Body of pancreas (tissue), 4 donors: ENCODE data around the gene P2RY6. TPM values are rescaled to one million over a fixed set of nuclear protein-coding genes. Genes with fewer than 3 reads are reported as not detected.

ENCODE experiments used
- ATAC-seq: fragments of 150-250 bp; one replicate; pipeline ENCODE4 v1.9.1; 2016
- DNase-seq, 4 donors: peaks; one replicate each; pipeline ENCODE4 v3.0.0-alpha.2; 2019
- H3K27ac ChIP-seq, 4 donors: fragments of 200-600 bp; sonication (generic); 1 replicate in 3 of 4; 2 replicates in 1 of 4; pipeline versions ENCODE4 v1.5.1 to v1.6.1; 2016 to 2019; ENCODE audit warnings: mild to moderate bottlenecking in 1 of 4, mixed read lengths in 1 of 4, moderate library complexity in 1 of 4
- H3K27me3 ChIP-seq, 2 donors: fragments of 200-600 bp; sonication (generic); one replicate each; pipeline ENCODE4 v1.6.0; 2016; ENCODE audit warnings: mild to moderate bottlenecking in 1 of 2
- H3K36me3 ChIP-seq, 2 donors: fragments of 200-600 bp; sonication (generic); replicated peaks in 1 of 2; 2 replicates each; pipeline ENCODE4 v1.5.1; 2016; ENCODE audit warnings: low read depth in 2 of 2; ENCODE audit not compliant: insufficient read depth in 1 of 2
- H3K4me1 ChIP-seq: fragments of 200-600 bp; sonication (generic); one replicate; pipeline ENCODE4 v1.6.0; 2016
- H3K4me3 ChIP-seq, 2 donors: fragments of 200-600 bp; sonication (generic); 1 replicate in 1 of 2; 2 replicates in 1 of 2; pipeline ENCODE4 v1.5.1; 2016 to 2019
- H3K9me3 ChIP-seq, 3 donors: fragments of 200-600 bp; sonication (generic); 1 replicate in 2 of 3; 2 replicates in 1 of 3; pipeline ENCODE4 v1.5.1; 2016
- POLR2A ChIP-seq, 3 donors: fragments of 450-650 bp; IDR thresholded peaks; one replicate each; pipeline ENCODE4 v1.6.1; 2016; ENCODE audit warnings: antibody characterized with exemption in 3 of 3, mild to moderate bottlenecking in 2 of 3
- WGBS, 2 donors: methylation state at CpG; one replicate each; pipeline ENCODE4 v1.1.5; 2017; 5-methylcytosine and 5-hydroxymethylcytosine counted together
- intact Hi-C: fragments of 100-400 bp; cut with DNase I; formaldehyde crosslinking; loops from one replicate; pipeline ENCODE4 v1.15.1; 2023
- total RNA-seq, 2 donors: library from RNA; depleted of rRNA; stranded (reverse); fragments of >200 nt; gene quantifications; one replicate each; pipeline ENCODE4 v1.1.0, GENCODE V29; 2016
- TF ChIP-seq, protein P1 (sequence below), 7 experiments: fragments of 450-650 bp in 4 of 7; fragments of 200-600 bp in 3 of 7; sonication (generic) in 3 of 7; IDR thresholded peaks; one replicate each; pipeline ENCODE4 v1.5.1; 2016 to 2019; ENCODE audit warnings: antibody characterized with exemption in 7 of 7

The P2RY6 gene
- total RNA-seq, 2 donors from 2014 or later, result not detected

DNA sequence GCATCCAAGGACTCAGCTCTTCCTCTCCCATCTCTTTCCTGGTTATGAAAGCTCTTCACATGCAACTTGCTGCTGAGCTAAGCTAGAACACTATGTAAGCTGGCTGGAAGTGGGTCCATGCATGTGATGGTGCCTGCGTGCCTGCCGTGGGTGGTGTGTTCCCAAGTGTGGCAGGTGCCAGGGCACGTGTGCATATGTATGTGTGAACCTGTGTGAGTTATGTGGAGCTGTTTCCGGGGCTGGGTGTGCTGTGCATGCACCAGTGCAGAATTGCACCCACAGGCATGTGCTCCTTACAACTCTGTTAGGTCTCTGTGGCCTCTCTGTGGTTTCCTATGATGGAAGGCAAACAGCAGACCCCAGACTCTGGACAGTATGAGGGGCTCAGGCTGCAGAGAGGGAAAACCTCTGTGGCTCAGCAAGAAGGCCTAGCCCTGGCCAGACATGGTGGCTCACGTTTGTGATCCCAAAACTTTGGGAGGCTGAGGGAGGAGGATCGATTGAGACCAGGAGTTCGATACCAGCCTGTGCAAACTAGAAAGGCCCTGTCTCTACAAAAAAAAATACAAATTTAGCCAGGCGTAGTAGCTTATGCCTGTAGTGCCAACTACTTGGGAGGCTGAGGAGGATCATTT, 4.1 kb upstream of the P2RY6 start:
- Histone ChIP-seq H3K36me3 (no peaks in the 10 kb centered on the region), H3K27me3 (peaks cover 0 to 9% of the 10 kb centered on the region in 2 donors), H3K4me1 (peaks cover 5% of the 10 kb centered on the region), H3K4me3 (no peak overlapping the region), H3K9me3 (no peaks in the 10 kb centered on the region), H3K27ac (no peak overlapping the region)
- DNase-seq (no peak), ATAC-seq (no peak)
- 81 to 86% methylated on average over 5 to 8 of the region's 8 CpGs for WGBS, 2 donors
- intact Hi-C loops, result no loop called here
- TF ChIP-seq POLR2A (IDR thresholded peaks at IDR 0.05), result no peak
- TF ChIP-seq, protein P1, sequence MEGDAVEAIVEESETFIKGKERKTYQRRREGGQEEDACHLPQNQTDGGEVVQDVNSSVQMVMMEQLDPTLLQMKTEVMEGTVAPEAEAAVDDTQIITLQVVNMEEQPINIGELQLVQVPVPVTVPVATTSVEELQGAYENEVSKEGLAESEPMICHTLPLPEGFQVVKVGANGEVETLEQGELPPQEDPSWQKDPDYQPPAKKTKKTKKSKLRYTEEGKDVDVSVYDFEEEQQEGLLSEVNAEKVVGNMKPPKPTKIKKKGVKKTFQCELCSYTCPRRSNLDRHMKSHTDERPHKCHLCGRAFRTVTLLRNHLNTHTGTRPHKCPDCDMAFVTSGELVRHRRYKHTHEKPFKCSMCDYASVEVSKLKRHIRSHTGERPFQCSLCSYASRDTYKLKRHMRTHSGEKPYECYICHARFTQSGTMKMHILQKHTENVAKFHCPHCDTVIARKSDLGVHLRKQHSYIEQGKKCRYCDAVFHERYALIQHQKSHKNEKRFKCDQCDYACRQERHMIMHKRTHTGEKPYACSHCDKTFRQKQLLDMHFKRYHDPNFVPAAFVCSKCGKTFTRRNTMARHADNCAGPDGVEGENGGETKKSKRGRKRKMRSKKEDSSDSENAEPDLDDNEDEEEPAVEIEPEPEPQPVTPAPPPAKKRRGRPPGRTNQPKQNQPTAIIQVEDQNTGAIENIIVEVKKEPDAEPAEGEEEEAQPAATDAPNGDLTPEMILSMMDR (IDR thresholded peaks at IDR 0.05), result no peak

DNA sequence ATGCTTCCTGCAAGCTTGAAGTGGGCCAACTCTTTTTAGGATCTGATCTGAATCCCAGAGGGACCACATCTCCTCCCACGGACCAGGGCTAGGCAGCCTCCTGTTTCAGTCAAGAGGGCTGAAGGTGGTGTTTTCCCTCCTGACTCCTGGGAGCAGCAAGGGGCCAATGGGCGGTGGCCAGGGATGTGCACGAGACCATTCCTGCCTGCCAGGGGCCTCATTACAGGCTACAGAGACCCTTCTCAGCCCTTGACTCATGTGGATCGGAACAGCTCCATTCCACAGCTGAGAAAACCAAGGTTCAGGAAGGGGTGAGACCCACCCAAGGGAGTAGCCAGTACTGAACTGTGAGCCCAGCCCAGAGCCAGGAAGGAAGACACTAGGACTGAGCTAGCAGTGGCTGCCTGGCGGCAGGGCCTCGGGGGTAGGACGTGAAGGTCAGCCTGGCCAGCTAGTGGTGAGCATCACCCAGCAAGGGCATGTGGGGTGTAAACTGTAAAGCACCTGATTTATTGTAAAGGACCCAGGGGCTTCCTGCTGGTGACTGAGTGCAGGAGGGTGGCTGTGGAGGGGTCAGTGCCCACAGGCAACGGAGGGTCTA, 3.4 kb upstream of the P2RY6 start:
- TF ChIP-seq POLR2A (IDR thresholded peaks at IDR 0.05), result no peak
- TF ChIP-seq, protein P1 (IDR thresholded peaks at IDR 0.05), result no peak
- H3K27ac ChIP-seq, result no peak overlapping the region
- ATAC-seq (no peak), DNase-seq (no peak)
- WGBS, 2 donors, result 72 to 95% methylated on average over 3 to 8 of the region's 8 CpGs
- H3K9me3 ChIP-seq, result no peaks in the 10 kb centered on the region
- peaks cover 0 to 9% of the 10 kb centered on the region in 2 donors for H3K27me3 ChIP-seq
- no peak overlapping the region for H3K4me3 ChIP-seq
- no peaks in the 10 kb centered on the region for H3K36me3 ChIP-seq
- peaks cover 5% of the 10 kb centered on the region for H3K4me1 ChIP-seq
- intact Hi-C loops, result no loop called here

DNA sequence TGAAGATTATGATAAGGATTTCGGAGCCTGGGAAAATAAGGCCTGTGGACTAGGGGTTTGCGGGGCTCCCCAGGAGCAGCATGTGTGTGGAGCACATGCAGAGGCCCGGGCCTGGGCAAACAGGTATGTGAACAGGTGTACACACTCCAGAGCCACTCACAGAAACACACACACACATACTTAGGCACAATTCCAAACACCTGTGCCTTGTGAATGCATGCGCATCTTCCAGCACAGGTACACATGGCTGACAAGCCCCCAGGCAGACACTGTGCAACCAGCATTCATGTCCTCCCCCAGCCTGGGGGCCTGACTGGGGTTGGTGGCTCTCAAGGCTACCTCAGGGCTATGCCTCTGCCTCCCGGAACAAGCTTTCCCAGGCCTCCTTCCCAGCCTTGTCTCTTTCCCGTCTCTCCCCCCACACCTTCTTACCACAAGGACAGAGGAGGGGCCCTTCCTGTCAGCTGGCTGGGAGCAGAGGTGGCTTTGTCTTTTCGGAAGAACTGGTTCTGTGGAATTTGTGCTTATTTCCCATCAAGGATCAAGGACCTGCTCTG, 2.6 kb upstream of the P2RY6 start:
- WGBS, 2 donors, result 59 to 66% methylated on average over 5 to 7 of the region's 7 CpGs
- intact Hi-C loops, result no loop called here
- H3K27me3 ChIP-seq, result peaks cover 0 to 3% of the 10 kb centered on the region in 2 donors
- DNase-seq, result no peak
- no peak overlapping the region for H3K4me3 ChIP-seq
- no peak overlapping the region for H3K27ac ChIP-seq
- no peak for ATAC-seq
- no peaks in the 10 kb centered on the region for H3K36me3 ChIP-seq
- TF ChIP-seq, protein P1 (IDR thresholded peaks at IDR 0.05), result no peak
- TF ChIP-seq POLR2A (IDR thresholded peaks at IDR 0.05), result no peak
- no peaks in the 10 kb centered on the region for H3K9me3 ChIP-seq
- H3K4me1 ChIP-seq, result peaks cover 1% of the 10 kb centered on the region

DNA sequence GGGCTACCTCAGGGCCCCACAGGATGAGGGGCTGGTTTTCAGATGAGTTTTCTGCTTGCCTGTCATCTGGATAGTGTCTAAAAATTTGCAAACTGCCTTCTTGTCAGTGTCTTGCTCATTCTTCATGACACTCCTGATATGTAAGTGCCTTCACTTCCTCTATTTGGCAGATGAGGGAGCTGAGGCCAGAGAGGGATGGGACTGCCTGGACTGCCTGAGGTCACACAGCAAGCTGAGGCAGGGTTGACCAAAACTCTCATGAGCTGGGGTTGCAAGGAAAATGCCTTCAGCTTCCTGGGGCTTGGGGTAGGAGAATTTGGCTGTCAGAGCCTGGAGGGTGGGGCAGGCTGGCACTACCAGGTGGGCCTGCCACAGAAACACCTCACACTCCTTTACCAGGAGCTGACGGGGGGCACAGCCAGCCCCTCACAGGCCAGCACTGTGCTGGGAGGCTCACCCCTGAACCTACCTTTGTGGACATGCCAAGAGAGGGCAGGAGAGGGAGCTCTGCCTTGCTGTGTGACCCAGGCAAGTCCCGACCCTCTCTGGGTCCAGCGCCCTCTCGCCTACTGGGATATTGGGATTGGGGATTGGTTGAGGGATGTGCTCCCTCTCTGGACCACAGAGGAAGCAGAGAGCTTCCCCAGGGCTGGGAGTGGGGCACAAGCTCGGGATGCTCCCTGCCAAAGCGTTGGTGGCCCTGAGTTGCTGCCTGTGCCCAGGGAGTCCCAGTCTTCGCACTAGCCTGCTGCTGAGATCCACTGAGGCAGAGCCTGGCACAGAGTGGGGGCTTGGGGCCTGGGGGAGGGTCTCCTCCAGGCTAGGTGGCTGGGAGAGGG, 1.9 kb upstream of the P2RY6 start:
- no peaks in the 10 kb centered on the region for H3K27me3 ChIP-seq
- intact Hi-C loops, result no loop called here
- no peaks in the 10 kb centered on the region for H3K4me1 ChIP-seq
- H3K9me3 ChIP-seq, result no peaks in the 10 kb centered on the region
- DNase-seq (no peak), ATAC-seq (no peak)
- H3K27ac ChIP-seq, result no peak overlapping the region
- no peak overlapping the region for H3K4me3 ChIP-seq
- TF ChIP-seq, protein P1 (IDR thresholded peaks at IDR 0.05), result no peak
- TF ChIP-seq POLR2A (IDR thresholded peaks at IDR 0.05), result no peak
- 86 to 89% methylated on average over 1 to 6 of the region's 7 CpGs for WGBS, 2 donors
- H3K36me3 ChIP-seq, result no peaks in the 10 kb centered on the region
